Upper lobe of right lung (tissue), 1 donor: Measurements from ENCODE around the gene ALPL. TPM values are rescaled to one million over a fixed set of nuclear protein-coding genes. Genes with fewer than 3 reads are reported as not detected.

Experiments used
- ATAC-seq: fragments of 200-7000 bp; cut with Tn5 transposase; one replicate; pipeline ENCODE4 v1.9.1; 2020; ENCODE audit warnings: mild to moderate bottlenecking, moderate library complexity
- DNase-seq: peaks from one replicate; pipeline ENCODE4 v3.0.0-alpha.2; 2020
- H3K27ac ChIP-seq: fragments of 200-600 bp; one replicate; pipeline ENCODE4 v1.8.0; 2022
- H3K27me3 ChIP-seq: fragments of 200-600 bp; one replicate; pipeline ENCODE4 v1.8.0; 2022; ENCODE audit warnings: mild to moderate bottlenecking
- H3K36me3 ChIP-seq: fragments of 200-600 bp; one replicate; pipeline ENCODE4 v1.8.0; 2022
- H3K4me1 ChIP-seq: fragments of 200-600 bp; one replicate; pipeline ENCODE4 v1.8.0; 2022
- H3K4me3 ChIP-seq: fragments of 200-600 bp; one replicate; pipeline ENCODE4 v1.8.0; 2022; ENCODE audit warnings: mild to moderate bottlenecking
- H3K9me3 ChIP-seq: fragments of 200-600 bp; one replicate; pipeline ENCODE4 v1.8.0; 2022
- CTCF ChIP-seq: fragments of 200-600 bp; IDR thresholded peaks from one replicate; pipeline ENCODE4 v1.8.0; 2022; ENCODE audit warnings: antibody characterized with exemption
- intact Hi-C: fragments of 100-400 bp; cut with DNase I; formaldehyde crosslinking; loops from one replicate; pipeline ENCODE4 v1.11.0; 2022
- total RNA-seq: library from RNA; stranded (reverse); fragmentation: NEBNext Ultra II Directional; extraction: Animal tissue kit (Norgen Biotek cat#: 25700); gene quantifications from one replicate; pipeline ENCODE4 v1.2.1, GENCODE V29; 2021
- donor health status: DM: no; HTN: yes; CAD: no; lungs with severe emphysema.

The ALPL gene
- total RNA-seq, 1 donor from 2014 or later = 164 TPM

GRCh38 chr1:21590934-21591333, 81.7 kb downstream of the ALPL start:
- DNase-seq (no peak), ATAC-seq (no peak)
- TF ChIP-seq CTCF = no peak
- intact Hi-C loops = no loop called here
- Histone ChIP-seq H3K4me3 (no peak overlapping the region), H3K27ac (no peak overlapping the region), H3K4me1 (peaks cover 14% of the 10 kb centered on the region), H3K36me3 (no peaks in the 10 kb centered on the region), H3K27me3 (no peaks in the 10 kb centered on the region), H3K9me3 (no peaks in the 10 kb centered on the region)

GRCh38 chr1:21592086-21592865, 83.1 kb downstream of the ALPL start:
- Histone ChIP-seq H3K27me3 (no peaks in the 10 kb centered on the region), H3K27ac (no peak overlapping the region), H3K4me3 (no peak overlapping the region), H3K9me3 (no peaks in the 10 kb centered on the region), H3K36me3 (no peaks in the 10 kb centered on the region), H3K4me1 (peaks cover 6% of the 10 kb centered on the region)
- intact Hi-C loops = no loop called here
- no peak for DNase-seq
- ATAC-seq = no peak
- TF ChIP-seq CTCF = no peak

- intact Hi-C loops = no loop called here
- H3K4me1 ChIP-seq = peaks cover 6% of the 10 kb centered on the region
- no peak overlapping the region for H3K27ac ChIP-seq
- no peak overlapping the region for H3K4me3 ChIP-seq
- DNase-seq (no peak), ATAC-seq (no peak)
- H3K9me3 ChIP-seq = no peaks in the 10 kb centered on the region
- no peaks in the 10 kb centered on the region for H3K36me3 ChIP-seq
- no peak for TF ChIP-seq CTCF
- no peaks in the 10 kb centered on the region for H3K27me3 ChIP-seq
These were observed 84.0 kb downstream of the ALPL start for GRCh38 chr1:21593231-21593630.

GRCh38 chr1:21594501-21594900, 85.3 kb downstream of the ALPL start:
- ATAC-seq (no peak), DNase-seq (no peak)
- no peaks in the 10 kb centered on the region for H3K27me3 ChIP-seq
- H3K27ac ChIP-seq = no peak overlapping the region
- intact Hi-C loops = no loop called here
- H3K4me1 ChIP-seq = peaks cover 6% of the 10 kb centered on the region
- no peaks in the 10 kb centered on the region for H3K36me3 ChIP-seq
- no peak overlapping the region for H3K4me3 ChIP-seq
- no peaks in the 10 kb centered on the region for H3K9me3 ChIP-seq
- TF ChIP-seq CTCF = no peak

GRCh38 chr1:21594935-21595897, 86.0 kb downstream of the ALPL start:
- peak; percentile 80 for DNase-seq
- no peaks in the 10 kb centered on the region for H3K27me3 ChIP-seq
- peak; percentile 59 for TF ChIP-seq CTCF
- peak; percentile 25 for ATAC-seq
- no peaks in the 10 kb centered on the region for H3K36me3 ChIP-seq
- peaks cover 6% of the 10 kb centered on the region for H3K4me1 ChIP-seq
- no peak overlapping the region for H3K27ac ChIP-seq
- no peaks in the 10 kb centered on the region for H3K9me3 ChIP-seq
- intact Hi-C loops = no loop called here
- no peak overlapping the region for H3K4me3 ChIP-seq
